GM20000 (cell line): ENCODE measurements around the gene LRMDA.

Source experiments
- DNase-seq: peaks from one replicate; pipeline ENCODE4 v3.0.0; 2012; ENCODE audit warnings: low spot score
- CTCF ChIP-seq: IDR thresholded peaks from 2 replicates; pipeline ENCODE4 v1.5.1; 2012; ENCODE audit warnings: mild to moderate bottlenecking, control low read depth; ENCODE audit errors: extremely low read depth, missing control alignments

Gene LRMDA

GRCh38 chr10:75547391-75548298 is 116.2 kb downstream of the LRMDA start:
- DNase-seq, result no peak
- no peak for TF ChIP-seq CTCF

- no peak for TF ChIP-seq CTCF
- no peak for DNase-seq
Observed at GRCh38 chr10:75548356-75548755, 116.9 kb downstream of the LRMDA start.

GRCh38 chr10:75550191-75550590 is 118.8 kb downstream of the LRMDA start:
- TF ChIP-seq CTCF, result no peak
- DNase-seq, result no peak

- no peak for DNase-seq
- TF ChIP-seq CTCF, result no peak
Observed at GRCh38 chr10:75552171-75552570, 120.7 kb downstream of the LRMDA start.

- TF ChIP-seq CTCF, result no peak
- no peak for DNase-seq
Observed at GRCh38 chr10:75553550-75553949, 122.1 kb downstream of the LRMDA start.

GRCh38 chr10:75555323-75555722 is 123.9 kb downstream of the LRMDA start:
- DNase-seq, result no peak
- no peak for TF ChIP-seq CTCF

- no peak for DNase-seq
- TF ChIP-seq CTCF, result no peak
Observed at GRCh38 chr10:75556320-75556719, 124.9 kb downstream of the LRMDA start.
